ENCODE data around the gene CDKL4.

The CDKL4 gene

DNA sequence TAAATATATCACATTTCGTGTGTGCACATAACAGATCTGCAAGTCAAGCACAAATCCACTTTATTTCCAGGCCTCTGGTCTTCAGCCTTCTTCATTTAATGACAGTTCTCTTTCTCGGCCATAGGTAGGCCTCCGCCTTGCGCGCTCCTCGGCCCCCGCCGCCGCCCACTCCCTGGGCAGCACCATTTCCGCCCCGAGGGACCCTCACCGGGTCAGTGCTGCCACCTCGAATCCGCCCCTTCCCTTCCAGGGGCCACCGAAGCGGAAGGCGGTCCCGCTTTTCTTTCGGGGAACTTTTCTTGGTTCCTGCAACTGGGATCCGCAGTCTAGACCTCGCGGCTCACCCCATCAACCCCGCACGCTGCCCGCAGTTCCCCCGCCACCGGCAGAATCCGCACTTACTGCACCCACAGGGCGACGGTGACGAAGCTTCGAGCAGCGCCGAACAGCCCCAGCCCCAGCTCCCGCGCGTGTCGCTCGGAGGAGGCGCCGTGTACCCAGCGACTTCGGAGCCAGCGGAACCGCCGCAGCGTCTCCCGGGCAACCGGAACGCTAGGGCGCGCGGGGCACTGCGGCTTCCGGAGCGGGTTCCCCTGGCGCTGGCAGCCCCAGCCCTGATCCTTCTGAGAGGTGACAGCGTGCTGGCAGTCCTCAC lies at the start of gene CDKL4:
Gene CDKL4, minus strand, starts transcription at position 502 of the 655 bp plus-strand sequence.
- Mint-ChIP-seq H3K36me3 (ENCODE audit: low read depth) (peaks cover 2% of the 10 kb centered on the region), H3K9me3 (peaks cover 7% of the 10 kb centered on the region), H3K27me3 (peaks cover 17% of the 10 kb centered on the region), H3K4me1 (ENCODE audit: low read depth) (peaks cover 19% of the 10 kb centered on the region), H3K4me3 (peak within 1 kb of the TSS; percentile 81), H3K27ac (peak within 1 kb of the TSS; percentile 40)
- intact Hi-C loops (cut with micrococcal nuclease), result no loop called here

DNA sequence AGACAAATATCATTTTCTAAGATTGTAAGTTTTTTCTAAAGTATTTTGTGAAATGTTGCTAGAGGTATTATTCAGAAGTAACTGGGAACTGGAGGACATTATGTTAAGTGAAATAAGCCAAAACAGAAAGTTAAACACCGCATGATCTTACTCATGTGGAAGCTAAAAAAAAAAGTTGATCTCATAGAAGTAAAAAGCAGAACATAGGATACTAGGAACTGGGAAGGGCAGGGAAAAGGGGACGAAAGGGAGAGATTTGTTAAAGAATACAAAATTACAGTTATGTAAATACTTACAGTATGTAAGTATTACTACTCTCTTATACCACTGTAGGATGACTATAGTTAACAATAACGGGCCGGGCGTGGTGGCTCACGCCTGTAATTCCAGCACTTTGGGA lies 46.7 kb upstream of the CDKL4 start:
- H3K4me3 Mint-ChIP-seq, result no peak overlapping the region

DNA sequence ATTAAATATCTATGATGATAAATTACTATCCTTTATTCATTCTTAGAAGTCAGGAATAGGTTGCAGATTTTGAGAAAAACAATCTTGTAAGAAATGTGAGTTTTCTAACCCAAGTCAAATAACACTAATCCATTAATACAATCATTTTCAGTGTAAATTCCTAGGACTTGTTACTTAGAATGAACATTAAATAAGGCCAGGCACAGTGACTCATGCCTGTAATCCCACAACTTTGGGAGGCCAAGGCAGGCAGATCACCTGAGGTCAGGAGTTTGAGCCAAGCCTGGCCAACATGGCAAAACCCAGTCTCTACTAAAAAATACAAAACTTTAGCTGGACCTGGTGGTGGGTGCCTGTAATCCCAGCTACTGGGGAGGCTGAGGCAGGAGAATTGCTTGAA lies 45.8 kb upstream of the CDKL4 start:
- Mint-ChIP-seq H3K9me3 (no peaks in the 10 kb centered on the region), H3K4me3 (no peak overlapping the region), H3K36me3 (ENCODE audit: low read depth) (peaks cover 44% of the 10 kb centered on the region), H3K27ac (no peak overlapping the region), H3K4me1 (ENCODE audit: low read depth) (peaks cover 6% of the 10 kb centered on the region), H3K27me3 (no peaks in the 10 kb centered on the region)
- intact Hi-C loops (cut with micrococcal nuclease), result no loop called here

More for the DNA sequence above, 46.7 kb upstream of the CDKL4 start:
- Mint-ChIP-seq H3K27me3 (no peaks in the 10 kb centered on the region), H3K36me3 (ENCODE audit: low read depth) (peaks cover 44% of the 10 kb centered on the region), H3K27ac (peak overlapping the region; percentile 18), H3K9me3 (no peaks in the 10 kb centered on the region), H3K4me1 (ENCODE audit: low read depth) (peaks cover 6% of the 10 kb centered on the region)
- intact Hi-C loops (cut with micrococcal nuclease), result no loop called here

DNA sequence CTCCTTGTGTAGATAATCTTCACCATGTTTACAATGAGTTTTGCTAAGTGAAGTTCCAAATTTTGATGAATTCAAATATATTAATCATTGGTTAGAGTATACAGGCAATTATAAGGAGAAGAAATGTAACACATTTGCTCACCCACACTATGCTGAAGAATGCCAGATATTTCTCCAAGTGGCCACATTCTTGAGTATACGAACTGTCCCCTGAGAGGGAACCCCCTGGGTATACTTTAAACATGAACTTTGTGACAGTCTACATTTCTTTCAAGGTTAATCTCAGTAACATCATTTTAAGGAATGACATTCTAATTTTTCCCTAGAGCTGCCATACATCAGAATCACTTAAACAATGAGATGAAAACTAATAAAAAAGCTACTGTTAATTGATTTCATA lies 39.8 kb upstream of the CDKL4 start:
- no peak overlapping the region for H3K27ac Mint-ChIP-seq
- no peaks in the 10 kb centered on the region for H3K4me1 Mint-ChIP-seq (ENCODE audit: low read depth)
- H3K9me3 Mint-ChIP-seq, result no peaks in the 10 kb centered on the region
- peaks cover 25% of the 10 kb centered on the region for H3K36me3 Mint-ChIP-seq (ENCODE audit: low read depth)
- H3K27me3 Mint-ChIP-seq, result no peaks in the 10 kb centered on the region
- intact Hi-C loops (cut with micrococcal nuclease), result no loop called here
- no peak overlapping the region for H3K4me3 Mint-ChIP-seq

DNA sequence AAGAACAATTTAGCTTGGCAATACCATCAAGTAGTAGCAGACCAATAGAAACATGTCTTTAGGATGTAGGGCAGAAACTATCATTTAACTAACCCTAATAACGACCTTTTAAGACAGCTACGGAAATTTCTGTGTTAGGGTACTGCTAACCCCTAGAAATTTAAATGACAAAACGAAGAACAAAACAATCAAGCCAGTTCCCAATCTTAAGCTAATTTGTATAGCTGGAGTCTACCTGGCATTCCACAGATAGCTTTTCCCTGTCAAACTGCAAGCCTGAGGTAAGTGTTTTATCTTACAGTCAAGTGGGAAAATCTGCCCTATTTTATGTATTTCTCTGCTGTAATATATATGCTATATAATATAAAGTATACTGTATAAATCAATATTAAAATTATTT lies 37.6 kb upstream of the CDKL4 start:
- Mint-ChIP-seq H3K4me1 (ENCODE audit: low read depth) (no peaks in the 10 kb centered on the region), H3K9me3 (no peaks in the 10 kb centered on the region), H3K27me3 (no peaks in the 10 kb centered on the region), H3K36me3 (ENCODE audit: low read depth) (peaks cover 38% of the 10 kb centered on the region), H3K27ac (no peak overlapping the region), H3K4me3 (no peak overlapping the region)
- intact Hi-C loops (cut with micrococcal nuclease), result no loop called here

DNA sequence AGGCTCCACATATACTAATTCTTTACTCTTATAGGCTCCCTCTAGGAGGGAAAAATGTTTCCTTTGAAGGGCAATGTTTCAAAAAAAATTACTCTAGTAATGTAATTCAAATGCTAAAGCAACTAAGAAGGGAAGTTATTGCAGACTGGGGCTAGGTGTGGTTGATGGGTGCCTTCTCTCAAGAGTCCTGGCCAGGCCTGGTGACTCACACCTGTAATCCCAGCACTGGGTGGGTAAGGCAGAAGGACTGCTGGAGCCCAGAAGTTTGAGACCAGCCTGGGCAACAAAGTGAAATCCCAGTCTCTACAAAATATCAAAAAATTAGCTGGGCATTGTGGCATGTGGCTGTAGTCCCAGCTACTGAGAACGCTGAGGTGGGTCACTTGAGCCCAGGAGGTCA lies 31.2 kb upstream of the CDKL4 start:
- no peak overlapping the region for H3K27ac Mint-ChIP-seq
- no peaks in the 10 kb centered on the region for H3K27me3 Mint-ChIP-seq
- no peak overlapping the region for H3K4me3 Mint-ChIP-seq
- no peaks in the 10 kb centered on the region for H3K9me3 Mint-ChIP-seq
- peaks cover 62% of the 10 kb centered on the region for H3K36me3 Mint-ChIP-seq (ENCODE audit: low read depth)
- intact Hi-C loops (cut with micrococcal nuclease), result no loop called here
- no peaks in the 10 kb centered on the region for H3K4me1 Mint-ChIP-seq (ENCODE audit: low read depth)

DNA sequence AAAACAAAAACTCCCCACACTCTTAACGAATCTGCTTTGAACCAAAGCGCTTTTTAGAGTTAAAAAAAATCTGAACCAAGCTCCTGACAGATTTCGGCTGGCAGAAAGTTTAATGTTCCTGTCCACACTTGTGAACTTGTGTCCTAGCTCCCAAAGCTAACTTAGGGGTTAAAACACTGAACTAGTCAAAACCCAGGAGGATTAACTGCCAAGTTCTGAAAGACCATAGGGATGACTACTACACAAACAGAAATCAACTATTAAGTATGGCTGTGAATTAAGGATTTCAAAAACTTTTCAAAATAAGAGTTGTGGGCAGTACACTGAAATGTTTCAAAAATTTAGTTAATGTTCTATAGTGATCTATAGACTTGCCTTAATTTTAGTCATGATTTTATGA lies 26.2 kb upstream of the CDKL4 start:
- intact Hi-C loops (cut with micrococcal nuclease), result no loop called here
- Mint-ChIP-seq H3K4me1 (ENCODE audit: low read depth) (peaks cover 7% of the 10 kb centered on the region), H3K27ac (no peak overlapping the region), H3K9me3 (no peaks in the 10 kb centered on the region), H3K27me3 (no peaks in the 10 kb centered on the region), H3K4me3 (no peak overlapping the region), H3K36me3 (ENCODE audit: low read depth) (peaks cover 20% of the 10 kb centered on the region)

DNA sequence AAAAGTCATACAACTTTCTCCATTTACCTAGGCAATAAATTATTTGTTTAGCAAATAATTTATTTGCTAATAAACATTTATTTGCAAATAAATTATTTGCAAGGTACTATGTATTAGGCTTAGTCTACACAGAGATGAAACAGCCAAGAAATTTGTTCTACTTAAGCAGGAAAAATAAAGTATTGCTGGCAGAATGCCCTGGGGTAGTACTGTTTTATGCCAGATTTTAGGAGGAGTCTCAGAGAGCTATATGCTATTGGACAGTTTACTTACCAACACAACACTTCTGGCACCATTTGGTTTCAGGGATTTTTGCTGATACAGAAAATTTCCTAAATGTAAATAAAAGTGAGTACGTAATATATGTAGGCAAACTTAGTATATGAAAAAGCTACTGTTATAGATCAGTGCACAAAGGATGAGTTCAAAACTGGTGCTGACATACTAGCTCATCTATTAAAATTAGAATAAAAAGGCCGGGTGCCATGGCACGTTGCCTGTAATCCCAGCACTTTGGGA lies 23.2 kb upstream of the CDKL4 start:
- H3K4me1 Mint-ChIP-seq (ENCODE audit: low read depth), result peaks cover 7% of the 10 kb centered on the region
- no peaks in the 10 kb centered on the region for H3K9me3 Mint-ChIP-seq
- no peaks in the 10 kb centered on the region for H3K27me3 Mint-ChIP-seq
- intact Hi-C loops (cut with micrococcal nuclease), result no loop called here
- H3K4me3 Mint-ChIP-seq, result no peak overlapping the region
- H3K36me3 Mint-ChIP-seq (ENCODE audit: low read depth), result peaks cover 16% of the 10 kb centered on the region
- H3K27ac Mint-ChIP-seq, result no peak overlapping the region

DNA sequence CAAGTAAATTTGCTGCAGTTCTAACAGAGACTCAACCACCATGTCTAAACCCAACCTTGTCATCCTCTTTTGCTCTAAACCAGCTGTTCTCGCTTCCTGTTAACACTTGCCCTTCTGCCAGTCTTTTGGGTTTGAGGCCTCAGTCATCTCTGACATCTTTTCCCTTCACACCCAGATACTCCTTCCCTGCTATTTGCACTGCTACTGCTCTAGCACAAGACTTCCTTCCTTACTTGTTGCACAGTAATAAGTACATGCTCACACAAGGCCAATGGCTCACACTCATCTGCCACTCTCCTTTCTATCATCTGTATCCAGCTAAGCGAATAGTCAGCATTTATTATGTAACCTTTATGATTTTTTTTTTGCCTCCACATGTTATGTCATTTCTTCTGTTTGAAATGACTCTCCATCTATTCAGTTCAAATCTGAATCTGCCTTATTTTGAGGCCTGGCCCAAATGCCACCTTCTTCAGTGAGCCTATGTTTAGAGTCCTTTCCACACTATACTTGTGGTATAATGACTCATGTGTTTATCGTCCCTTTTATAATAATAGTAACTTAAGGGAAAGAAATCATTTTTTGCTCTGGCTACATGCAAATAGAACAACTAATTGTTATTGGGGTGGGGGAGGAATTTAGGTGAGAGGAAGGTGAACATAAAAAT lies 22.5 kb upstream of the CDKL4 start:
- no peaks in the 10 kb centered on the region for H3K27me3 Mint-ChIP-seq
- H3K27ac Mint-ChIP-seq, result no peak overlapping the region
- H3K4me3 Mint-ChIP-seq, result no peak overlapping the region
- intact Hi-C loops (cut with micrococcal nuclease), result no loop called here
- no peaks in the 10 kb centered on the region for H3K9me3 Mint-ChIP-seq
- peaks cover 7% of the 10 kb centered on the region for H3K4me1 Mint-ChIP-seq (ENCODE audit: low read depth)
- H3K36me3 Mint-ChIP-seq (ENCODE audit: low read depth), result peaks cover 16% of the 10 kb centered on the region

DNA sequence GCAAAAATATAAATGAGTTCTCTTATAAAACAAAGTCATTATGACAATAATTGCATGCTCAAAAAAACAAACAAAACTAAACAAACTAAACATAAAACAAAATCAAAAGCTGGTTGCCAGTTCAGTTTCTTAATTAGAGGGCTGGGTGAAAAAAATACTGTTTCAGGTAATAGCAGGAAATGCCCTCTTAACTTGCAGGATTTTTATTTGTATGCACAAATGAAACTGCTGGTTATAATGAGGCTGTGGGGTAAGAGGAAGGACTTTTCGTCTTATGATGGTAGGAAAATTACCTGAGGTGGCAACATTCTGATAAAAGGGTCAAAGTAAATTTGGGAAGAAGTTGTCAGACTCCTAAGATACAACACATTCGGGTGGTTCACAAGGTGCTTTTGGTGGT lies 21.5 kb upstream of the CDKL4 start:
- Mint-ChIP-seq H3K4me3 (no peak overlapping the region), H3K36me3 (ENCODE audit: low read depth) (peaks cover 24% of the 10 kb centered on the region), H3K27ac (no peak overlapping the region), H3K9me3 (no peaks in the 10 kb centered on the region), H3K27me3 (no peaks in the 10 kb centered on the region), H3K4me1 (ENCODE audit: low read depth) (peaks cover 7% of the 10 kb centered on the region)
- intact Hi-C loops (cut with micrococcal nuclease), result no loop called here

DNA sequence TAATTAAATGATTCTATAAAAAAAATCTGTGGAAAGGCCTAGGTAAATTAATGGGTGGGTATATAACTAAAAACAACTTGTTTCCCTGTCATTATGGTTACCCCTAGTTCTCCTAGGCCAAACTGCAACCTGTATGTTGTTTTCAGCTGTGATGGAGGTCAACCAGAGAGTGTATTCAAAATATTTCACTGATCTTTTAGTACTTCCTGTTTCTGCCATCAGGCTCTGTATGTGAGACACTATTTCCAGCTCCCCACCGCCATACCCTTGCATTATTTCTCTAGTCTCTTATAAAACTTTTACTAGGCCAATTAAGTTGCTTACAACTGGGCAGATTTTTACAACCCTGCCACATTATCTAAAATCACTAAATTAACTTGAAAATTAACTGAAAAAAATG lies 21.0 kb upstream of the CDKL4 start:
- no peaks in the 10 kb centered on the region for H3K27me3 Mint-ChIP-seq
- H3K4me3 Mint-ChIP-seq, result no peak overlapping the region

DNA sequence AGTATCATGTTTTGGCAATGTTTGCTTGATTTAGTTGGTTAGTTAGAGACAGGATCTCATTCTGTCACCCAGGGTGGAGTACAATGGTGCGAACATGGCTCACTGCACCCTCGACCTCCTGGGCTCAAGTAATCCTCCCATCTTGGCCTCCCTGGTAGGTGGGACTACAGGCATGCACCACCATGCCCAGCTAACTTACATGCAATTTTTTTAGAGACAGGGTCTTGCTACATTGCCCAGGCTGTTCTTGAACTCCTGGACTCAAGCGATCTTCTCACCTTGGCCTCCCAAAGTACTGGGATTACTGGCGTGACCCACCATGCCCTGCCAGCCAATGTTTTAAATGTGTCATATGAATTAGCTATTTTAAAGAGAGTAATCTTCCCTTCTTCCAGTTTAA lies 16.3 kb upstream of the CDKL4 start:
- no peaks in the 10 kb centered on the region for H3K27me3 Mint-ChIP-seq
- intact Hi-C loops (cut with micrococcal nuclease), result no loop called here
- no peaks in the 10 kb centered on the region for H3K9me3 Mint-ChIP-seq
- no peaks in the 10 kb centered on the region for H3K4me1 Mint-ChIP-seq (ENCODE audit: low read depth)
- H3K4me3 Mint-ChIP-seq, result no peak overlapping the region
- H3K36me3 Mint-ChIP-seq (ENCODE audit: low read depth), result peaks cover 46% of the 10 kb centered on the region
- no peak overlapping the region for H3K27ac Mint-ChIP-seq

More for the DNA sequence above, 21.0 kb upstream of the CDKL4 start:
- intact Hi-C loops (cut with micrococcal nuclease), result no loop called here
- Mint-ChIP-seq H3K27ac (no peak overlapping the region), H3K9me3 (no peaks in the 10 kb centered on the region), H3K4me1 (ENCODE audit: low read depth) (peaks cover 7% of the 10 kb centered on the region), H3K36me3 (ENCODE audit: low read depth) (peaks cover 29% of the 10 kb centered on the region)

DNA sequence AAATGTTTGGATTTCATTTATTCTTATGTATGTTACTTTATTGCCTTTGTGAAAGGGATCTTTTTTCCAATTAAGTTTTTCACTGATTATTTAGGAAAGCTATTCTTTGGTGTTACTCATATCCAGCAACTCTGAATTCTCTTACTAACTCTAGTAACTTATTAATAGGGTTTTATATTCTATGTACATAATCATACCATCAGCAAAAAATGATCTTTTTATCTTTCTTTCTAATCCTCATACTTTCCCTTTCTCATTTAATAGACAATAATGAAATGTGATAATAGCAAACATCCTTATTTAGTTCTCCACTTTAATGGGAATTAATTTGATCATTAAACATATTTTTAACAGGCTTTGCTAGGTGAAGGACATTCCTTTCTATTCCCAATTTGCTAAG lies 12.3 kb upstream of the CDKL4 start:
- intact Hi-C loops (cut with micrococcal nuclease), result no loop called here
- H3K9me3 Mint-ChIP-seq, result peaks cover 7% of the 10 kb centered on the region
- no peak overlapping the region for H3K27ac Mint-ChIP-seq
- no peak overlapping the region for H3K4me3 Mint-ChIP-seq
- H3K4me1 Mint-ChIP-seq (ENCODE audit: low read depth), result no peaks in the 10 kb centered on the region
- peaks cover 56% of the 10 kb centered on the region for H3K36me3 Mint-ChIP-seq (ENCODE audit: low read depth)
- no peaks in the 10 kb centered on the region for H3K27me3 Mint-ChIP-seq

DNA sequence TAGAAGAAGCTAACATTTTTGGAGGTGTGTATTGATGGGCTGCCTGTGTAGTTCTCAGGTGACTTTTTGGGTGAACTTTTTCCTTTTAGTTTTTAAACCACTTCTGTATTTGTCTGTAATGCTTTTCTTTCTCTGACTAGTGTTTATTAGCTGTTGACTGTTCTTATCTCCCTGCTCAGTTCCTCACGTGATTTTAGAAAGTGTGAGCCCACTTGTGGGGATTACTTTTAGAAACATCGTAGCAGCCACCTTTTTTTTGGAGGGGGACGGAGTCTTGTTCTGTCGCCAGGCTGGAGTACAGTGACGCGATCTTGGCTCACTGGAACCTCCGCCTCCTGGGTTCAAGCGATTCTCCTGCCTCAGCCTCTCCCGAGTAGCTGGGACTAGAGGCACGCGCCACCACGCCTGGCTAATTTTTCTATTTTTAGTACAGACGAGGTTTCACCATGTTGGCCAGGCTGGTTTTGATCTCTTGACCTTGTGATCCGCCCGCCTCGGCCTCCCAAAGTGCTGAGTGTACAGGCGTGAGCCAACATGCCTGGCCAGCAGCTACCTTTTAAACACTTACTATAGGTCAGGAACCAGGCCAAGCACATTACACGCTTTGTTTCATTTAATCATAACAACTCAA lies 9.2 kb upstream of the CDKL4 start:
- intact Hi-C loops (cut with micrococcal nuclease), result no loop called here
- H3K4me1 Mint-ChIP-seq (ENCODE audit: low read depth), result no peaks in the 10 kb centered on the region
- H3K27ac Mint-ChIP-seq, result no peak overlapping the region
- no peak overlapping the region for H3K4me3 Mint-ChIP-seq
- peaks cover 8% of the 10 kb centered on the region for H3K9me3 Mint-ChIP-seq
- H3K27me3 Mint-ChIP-seq, result no peaks in the 10 kb centered on the region
- peaks cover 53% of the 10 kb centered on the region for H3K36me3 Mint-ChIP-seq (ENCODE audit: low read depth)

Measured in dendritic cell treated with granulocyte-macrophage colony-stimulating factor and Interleukin-4, amounts not matched to agents 40 ng/mL and 50 ng/mL, for 4 days (primary cell).